Skin epidermis (tissue), 12 donors: ENCODE results near the gene GPHA2.
"Not testable (repeated sequence)": the region's sequence is repeated elsewhere in the genome, so short reads cannot be mapped to it uniquely, and the experiment has no call there.

Experiments used
- H3K27ac ChIP-seq, 21 experiments: fragments of 200-600 bp; sonication (generic) in 11 of 21; one replicate each; pipeline ENCODE4 v1.5.0; 2020; ENCODE audit warnings: mild to moderate bottlenecking in 3 of 21, inconsistent platforms in 2 of 21, moderate library complexity in 2 of 21
- H3K4me3 ChIP-seq, 7 experiments: fragments of 200-600 bp; sonication (generic) in 2 of 7; one replicate each; pipeline ENCODE4 v1.5.0; 2020; ENCODE audit warnings: inconsistent platforms in 2 of 7, mild to moderate bottlenecking in 2 of 7, moderate library complexity in 1 of 7

Gene GPHA2

DNA sequence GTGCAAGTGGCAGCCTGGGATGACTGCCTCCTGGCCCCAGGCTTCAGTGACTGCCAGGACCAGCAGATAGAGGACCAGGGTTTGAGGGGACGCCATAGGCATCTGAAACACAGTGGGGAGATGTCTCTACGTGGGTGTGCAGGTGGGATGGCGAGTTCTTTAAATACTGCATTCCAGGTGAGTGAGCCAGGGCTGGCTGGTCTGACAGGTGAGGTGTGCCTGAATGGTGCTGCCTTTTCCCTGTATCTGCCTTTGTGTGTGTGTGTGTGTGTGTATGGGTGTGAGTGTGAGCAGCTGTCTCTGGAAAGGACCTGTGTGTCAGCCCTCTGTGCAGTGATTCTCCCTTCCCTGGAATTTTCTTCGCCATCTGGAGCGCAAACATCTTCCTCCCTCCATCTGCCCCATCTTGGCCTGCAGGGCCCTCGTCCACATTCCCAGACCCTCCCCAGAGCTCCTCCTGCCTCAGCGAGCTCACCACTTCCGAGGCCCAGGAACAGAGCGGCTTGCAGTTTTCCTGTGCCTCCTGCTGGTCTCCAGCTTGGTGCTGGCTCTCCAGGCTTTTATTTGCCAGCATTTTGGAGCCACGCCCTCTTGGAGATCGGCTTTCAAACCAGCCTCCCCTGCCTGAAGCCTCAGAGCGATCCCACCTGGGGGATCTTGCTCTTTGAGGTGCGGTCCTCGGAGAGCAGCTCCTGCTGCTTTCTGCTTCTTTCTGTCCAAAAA is at the start of gene GPHA2:
GPHA2 (minus strand) TSS at position 535 of the 723 bp plus-strand sequence; CDS start at position 102, 433 bp downstream.
- Histone ChIP-seq H3K27ac (peak within 1 kb of the TSS in 2 of 21 experiments; percentile 11 to 59), H3K4me3 (no peak within 1 kb of the TSS)

DNA sequence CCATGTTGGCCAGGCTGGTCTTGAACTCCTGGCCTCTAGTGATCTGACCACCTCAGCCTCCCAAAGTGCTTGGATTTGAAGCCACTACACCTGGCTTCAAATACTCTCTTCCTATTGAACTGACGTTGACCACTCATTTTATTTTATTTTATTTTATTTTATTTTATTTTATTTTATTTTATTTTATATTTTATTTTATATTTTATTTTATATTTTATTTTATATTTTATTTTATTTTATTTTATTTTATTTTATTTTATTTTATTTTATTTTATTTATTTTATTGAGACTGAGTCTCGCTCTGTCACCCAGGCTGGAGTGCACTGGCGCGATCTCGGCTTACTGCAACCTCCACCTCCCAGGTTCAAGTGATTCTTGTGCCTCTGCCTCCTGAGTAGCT is 47.6 kb upstream of the GPHA2 start:
- not testable (repeated sequence) for H3K4me3 ChIP-seq, H3K27ac ChIP-seq

GRCh38 chr11:64976651-64977050 is 41.0 kb upstream of the GPHA2 start:
- Histone ChIP-seq H3K4me3 (no peak overlapping the region), H3K27ac (no peak overlapping the region)

GRCh38 chr11:64974124-64974523 is 38.4 kb upstream of the GPHA2 start:
- no peak overlapping the region for H3K4me3 ChIP-seq

GRCh38 chr11:64971421-64972233 is 35.9 kb upstream of the GPHA2 start, which contains the start of gene MAJIN:
Gene MAJIN (minus strand): TSS chr11:64972108. CDS start chr11:64959405, 12,703 bp downstream.
- H3K27ac ChIP-seq = peak within 1 kb of the TSS in 7 of 21 experiments; percentile 2 to 74 (median 45)
- H3K4me3 ChIP-seq = peak within 1 kb of the TSS in 6 of 7 experiments; percentile 1 to 22 (median 16)

More at GRCh38 chr11:64974124-64974523, 38.4 kb upstream of the GPHA2 start:
- H3K27ac ChIP-seq = no peak overlapping the region

DNA sequence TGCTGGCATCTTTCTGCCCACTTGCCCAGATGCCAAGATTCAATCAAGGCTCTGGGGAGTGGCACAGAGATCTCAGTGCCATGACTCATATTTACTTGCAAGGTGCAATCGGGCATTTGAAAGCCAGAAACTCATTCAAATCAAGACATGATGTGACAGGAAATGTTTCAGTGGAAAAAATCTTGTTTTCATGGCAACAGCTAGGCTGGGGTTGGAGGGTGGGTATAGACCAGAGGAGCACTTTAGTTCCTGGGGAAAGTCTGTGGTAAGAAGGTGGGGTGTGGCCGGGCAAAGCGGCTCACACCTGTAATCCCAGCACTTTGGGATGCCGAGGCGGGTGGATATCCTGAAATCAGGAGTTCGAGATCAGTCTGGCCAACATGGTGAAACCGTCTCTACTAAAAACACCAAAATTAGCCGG is 35.0 kb upstream of the GPHA2 start:
- Histone ChIP-seq H3K27ac (peak overlapping the region in 4 of 21 experiments; percentile 33 to 65 (median 58)), H3K4me3 (no peak overlapping the region)

DNA sequence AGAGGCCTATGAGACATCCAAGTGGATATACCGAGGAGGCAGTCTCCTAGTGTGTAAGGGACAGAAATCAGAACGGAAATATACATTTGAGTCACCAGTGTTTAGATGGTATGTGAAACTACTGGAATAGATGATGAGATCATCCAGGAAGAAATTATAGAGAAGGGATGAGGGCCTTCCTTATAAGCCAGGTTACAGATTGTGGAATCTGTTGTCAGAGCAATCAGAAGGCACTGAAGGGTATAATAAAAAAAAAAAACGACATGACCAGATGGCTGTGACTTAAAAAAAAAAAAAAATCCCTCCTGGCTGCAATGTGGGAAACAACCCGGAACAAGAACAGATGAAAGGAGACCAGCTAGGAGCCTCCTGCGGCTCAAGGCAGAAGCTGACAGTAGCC is 33.5 kb upstream of the GPHA2 start:
- peak overlapping the region in 7 of 21 experiments; percentile 17 to 47 (median 30) for H3K27ac ChIP-seq

DNA sequence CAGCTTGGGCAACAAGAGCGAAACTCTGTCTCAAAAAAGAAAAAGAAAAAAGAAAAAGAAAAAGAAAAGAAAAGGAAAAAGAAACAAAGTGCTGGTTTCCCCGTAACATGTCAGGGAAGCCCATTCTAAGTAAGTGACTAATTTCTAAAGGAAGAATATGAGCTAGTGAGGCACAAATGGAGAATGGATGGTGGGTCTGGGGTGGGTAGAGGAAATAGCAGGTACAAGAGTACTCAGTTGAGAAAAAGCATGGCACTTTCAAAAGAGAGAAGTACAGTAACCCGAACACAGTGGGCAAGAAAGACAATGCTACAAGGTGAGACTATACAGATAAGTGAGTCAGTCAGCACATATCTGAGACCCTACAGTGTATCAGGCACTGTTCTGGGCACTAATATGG is 31.7 kb upstream of the GPHA2 start:
- Histone ChIP-seq H3K4me3 (no peak overlapping the region), H3K27ac (no peak overlapping the region)

More for the DNA sequence above, 33.5 kb upstream of the GPHA2 start:
- no peak overlapping the region for H3K4me3 ChIP-seq

DNA sequence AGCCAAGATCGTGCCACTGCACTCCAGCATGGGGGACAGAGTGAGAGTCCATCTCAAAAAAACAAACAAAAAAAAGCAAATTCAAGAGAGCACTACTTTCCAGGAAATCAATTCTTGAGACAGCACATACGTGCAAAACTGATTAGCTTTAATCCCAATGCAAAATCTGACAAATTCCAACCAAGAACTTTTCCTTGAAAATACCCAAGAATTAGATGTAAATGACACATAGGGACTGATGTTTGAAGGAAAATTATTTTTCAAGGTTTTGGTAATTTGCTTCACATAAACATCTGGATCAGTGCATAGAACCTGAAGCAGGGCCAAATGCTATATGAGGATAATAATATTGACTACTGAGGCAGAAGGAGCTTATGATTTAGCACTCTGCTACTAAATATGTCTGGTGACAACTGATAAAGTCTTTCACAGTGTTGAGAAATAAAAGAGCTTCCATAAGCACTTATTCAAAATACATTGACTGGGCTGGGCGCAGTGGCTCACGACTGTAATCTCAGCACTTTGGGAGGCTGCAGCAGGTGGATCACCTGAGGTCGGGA is 27.5 kb upstream of the GPHA2 start:
- H3K4me3 ChIP-seq = no peak overlapping the region

GRCh38 chr11:64960719-64961118 is 25.0 kb upstream of the GPHA2 start:
- Histone ChIP-seq H3K4me3 (no peak overlapping the region), H3K27ac (peak overlapping the region in 1 of 21 experiments; percentile 40)

More for the DNA sequence above, 27.5 kb upstream of the GPHA2 start:
- no peak overlapping the region for H3K27ac ChIP-seq

DNA sequence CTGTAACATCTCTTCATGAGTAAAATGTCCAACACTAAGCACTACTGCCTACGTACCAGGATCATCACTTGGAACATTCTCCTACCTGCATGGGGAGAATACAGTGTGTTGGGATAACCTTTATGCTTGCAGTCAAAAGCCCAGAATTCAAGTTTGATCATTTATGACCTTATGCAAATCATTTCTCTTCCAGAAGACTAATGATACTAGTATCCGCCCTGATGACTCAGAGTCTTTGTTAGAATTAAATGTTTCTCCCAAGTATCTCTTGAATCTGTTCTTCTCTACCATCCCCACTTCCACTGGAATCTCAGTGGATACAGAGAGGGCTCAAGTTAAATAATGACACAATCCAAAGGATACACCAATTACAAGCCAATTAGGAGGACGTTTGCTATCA is 23.8 kb upstream of the GPHA2 start:
- no peak overlapping the region for H3K4me3 ChIP-seq
- peak overlapping the region in 2 of 21 experiments; percentile 6 to 31 for H3K27ac ChIP-seq

- Histone ChIP-seq H3K4me3 (no peak overlapping the region), H3K27ac (no peak overlapping the region)
Measured at GRCh38 chr11:64954201-64954600, 18.5 kb upstream of the GPHA2 start.

- H3K4me3 ChIP-seq = no peak overlapping the region
- no peak overlapping the region for H3K27ac ChIP-seq
Measured at GRCh38 chr11:64951529-64951928, 15.8 kb upstream of the GPHA2 start.

- H3K4me3 ChIP-seq = no peak overlapping the region
- no peak overlapping the region for H3K27ac ChIP-seq
Measured at GRCh38 chr11:64947208-64947814, 11.6 kb upstream of the GPHA2 start.

- Histone ChIP-seq H3K4me3 (no peak overlapping the region), H3K27ac (no peak overlapping the region)
Measured at GRCh38 chr11:64936539-64936938, 846 bp upstream of the GPHA2 start.

- no peak overlapping the region for H3K27ac ChIP-seq
- H3K4me3 ChIP-seq = no peak overlapping the region
Measured at GRCh38 chr11:64934682-64935358, 873 bp downstream of the GPHA2 start.

DNA sequence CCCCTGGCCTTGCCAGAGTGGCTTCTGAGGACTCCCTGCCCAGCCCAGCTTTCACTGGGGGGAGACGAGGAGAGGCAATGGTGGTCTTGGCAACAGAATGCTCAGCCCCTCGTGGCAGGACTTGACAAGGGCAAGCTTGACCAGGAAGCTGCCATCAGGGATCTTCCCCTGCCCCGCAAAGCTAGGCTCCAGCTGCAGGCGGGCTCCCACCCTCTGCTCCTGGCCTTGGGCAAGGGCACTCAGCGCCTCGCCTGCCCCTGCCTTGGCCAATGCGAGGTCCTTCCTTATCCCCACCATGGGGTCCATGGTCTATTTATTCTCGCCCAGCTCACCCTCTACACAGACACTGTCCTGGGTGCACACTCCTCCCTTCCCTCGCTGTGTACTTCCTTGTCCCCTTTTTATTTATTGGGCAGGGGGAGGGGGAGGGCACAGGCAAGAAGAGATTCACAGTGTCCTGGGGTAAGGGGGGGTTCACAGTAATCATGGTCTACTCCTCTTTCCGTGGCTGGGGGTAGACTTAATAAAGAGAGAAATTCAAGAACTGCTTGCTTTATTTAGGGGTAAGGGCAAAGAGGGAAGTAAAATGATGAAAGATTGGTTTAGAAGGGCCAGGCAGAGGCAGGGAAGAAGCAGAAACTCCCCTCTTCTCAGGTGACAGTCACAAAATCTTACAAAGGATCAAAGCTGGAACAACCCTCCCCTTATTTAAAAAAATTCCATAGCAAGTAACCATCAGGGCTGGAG is 1.6 kb downstream of the GPHA2 start:
- H3K27ac ChIP-seq = no peak overlapping the region
- no peak overlapping the region for H3K4me3 ChIP-seq

GRCh38 chr11:64933213-64933934 is 2.3 kb downstream of the GPHA2 start:
- Histone ChIP-seq H3K4me3 (no peak overlapping the region), H3K27ac (no peak overlapping the region)
